Peyer's patch (tissue), 4 donors: ENCODE measurements around the gene TMEFF1. TPM values are rescaled to one million over a fixed set of nuclear protein-coding genes. Genes with fewer than 3 reads are reported as not detected.

ENCODE experiments used
- DNase-seq, 3 donors: peaks; one replicate each; pipeline ENCODE4 v3.0.0-alpha.2; 2017 to 2019
- H3K27ac ChIP-seq, 4 donors: fragments of 200-600 bp; sonication (generic); one replicate each; pipeline ENCODE4 v1.5.1; 2016 to 2019
- H3K27me3 ChIP-seq, 2 donors: fragments of 200-600 bp; sonication (generic); one replicate each; pipeline ENCODE4 v1.5.1; 2019
- H3K36me3 ChIP-seq, 3 donors: fragments of 200-600 bp; sonication (generic); one replicate each; pipeline ENCODE4 v1.5.1; 2016 to 2019
- H3K4me1 ChIP-seq, 4 donors: fragments of 200-600 bp; sonication (generic); one replicate each; pipeline ENCODE4 v1.5.1; 2016 to 2019
- H3K4me3 ChIP-seq, 4 donors: fragments of 200-600 bp; sonication (generic); 1 replicate in 3 of 4; 2 replicates in 1 of 4; pipeline ENCODE4 v1.5.1; 2016 to 2019; ENCODE audit warnings: mild to moderate bottlenecking in 1 of 4
- H3K9me3 ChIP-seq, 4 donors: fragments of 200-600 bp; sonication (generic); one replicate each; pipeline ENCODE4 v1.5.1; 2016 to 2019; ENCODE audit warnings: mild to moderate bottlenecking in 1 of 4
- POLR2A ChIP-seq, 2 donors: fragments of 450-650 bp; IDR thresholded peaks; one replicate each; pipeline ENCODE4 v1.5.1; 2017; ENCODE audit warnings: antibody characterized with exemption in 2 of 2, mild to moderate bottlenecking in 2 of 2, moderate library complexity in 2 of 2
- total RNA-seq, 4 donors: library from RNA; depleted of rRNA; stranded (reverse); fragments of >200 nt; gene quantifications; one replicate each; pipeline ENCODE4 v1.1.0, GENCODE V29; 2016
- TF ChIP-seq, protein P1 (sequence below), 6 experiments: fragments of 450-650 bp in 4 of 6; fragments of 200-600 bp in 2 of 6; sonication (generic) in 1 of 6; IDR thresholded peaks; one replicate each; pipeline ENCODE4 v1.5.1; 2017 to 2019; ENCODE audit warnings: antibody characterized with exemption in 6 of 6, mild to moderate bottlenecking in 3 of 6, moderate library complexity in 1 of 6

Gene TMEFF1
- total RNA-seq, 4 donors from 2014 or later = 0.40 TPM; not detected in 3

DNA sequence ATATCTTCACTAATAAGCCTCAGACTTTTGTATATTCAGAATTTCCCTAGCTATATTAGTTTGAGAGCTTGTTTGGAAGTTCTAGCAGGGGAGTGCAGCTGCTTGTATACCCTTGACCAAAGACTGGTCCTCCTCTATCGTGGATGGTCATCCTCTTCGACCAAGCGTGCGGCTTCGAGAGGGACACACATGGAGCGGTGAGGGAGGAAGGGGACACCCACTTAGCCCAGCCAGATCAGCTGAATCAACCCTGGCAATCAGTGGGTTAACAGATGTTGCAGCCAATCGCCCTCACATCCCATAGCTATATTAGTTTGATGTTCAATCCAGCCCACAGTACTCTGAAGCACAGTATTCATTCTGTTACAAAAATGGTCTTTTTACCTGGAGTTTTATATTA is 108.1 kb downstream of the TMEFF1 start:
- Histone ChIP-seq H3K27me3 (no peaks in the 10 kb centered on the region), H3K9me3 (no peaks in the 10 kb centered on the region), H3K4me1 (no peaks in the 10 kb centered on the region), H3K4me3 (no peak overlapping the region), H3K36me3 (no peaks in the 10 kb centered on the region), H3K27ac (no peak overlapping the region)
- TF ChIP-seq, protein P1, sequence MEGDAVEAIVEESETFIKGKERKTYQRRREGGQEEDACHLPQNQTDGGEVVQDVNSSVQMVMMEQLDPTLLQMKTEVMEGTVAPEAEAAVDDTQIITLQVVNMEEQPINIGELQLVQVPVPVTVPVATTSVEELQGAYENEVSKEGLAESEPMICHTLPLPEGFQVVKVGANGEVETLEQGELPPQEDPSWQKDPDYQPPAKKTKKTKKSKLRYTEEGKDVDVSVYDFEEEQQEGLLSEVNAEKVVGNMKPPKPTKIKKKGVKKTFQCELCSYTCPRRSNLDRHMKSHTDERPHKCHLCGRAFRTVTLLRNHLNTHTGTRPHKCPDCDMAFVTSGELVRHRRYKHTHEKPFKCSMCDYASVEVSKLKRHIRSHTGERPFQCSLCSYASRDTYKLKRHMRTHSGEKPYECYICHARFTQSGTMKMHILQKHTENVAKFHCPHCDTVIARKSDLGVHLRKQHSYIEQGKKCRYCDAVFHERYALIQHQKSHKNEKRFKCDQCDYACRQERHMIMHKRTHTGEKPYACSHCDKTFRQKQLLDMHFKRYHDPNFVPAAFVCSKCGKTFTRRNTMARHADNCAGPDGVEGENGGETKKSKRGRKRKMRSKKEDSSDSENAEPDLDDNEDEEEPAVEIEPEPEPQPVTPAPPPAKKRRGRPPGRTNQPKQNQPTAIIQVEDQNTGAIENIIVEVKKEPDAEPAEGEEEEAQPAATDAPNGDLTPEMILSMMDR (IDR thresholded peaks at IDR 0.05) = no peak
- no peak for TF ChIP-seq POLR2A (IDR thresholded peaks at IDR 0.05)
- no peak for DNase-seq

DNA sequence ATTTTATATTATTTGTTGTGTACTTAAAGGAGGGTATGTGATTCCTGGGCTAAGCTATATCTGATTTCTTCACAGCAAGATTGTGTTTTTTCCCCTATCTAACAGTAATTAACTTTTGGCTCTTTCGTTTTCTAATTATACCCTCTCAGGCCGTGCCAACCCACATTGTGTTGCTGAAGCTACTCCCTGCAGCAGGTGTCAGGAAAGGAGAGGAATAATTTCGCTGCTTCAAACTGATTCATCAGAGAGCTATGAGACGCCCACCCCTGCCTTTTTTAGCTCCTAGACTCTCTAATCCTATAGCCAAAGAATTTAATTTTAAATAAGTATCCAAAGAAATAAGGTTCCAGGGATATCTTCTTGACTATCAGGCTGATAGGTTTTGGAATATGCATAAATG is 108.7 kb downstream of the TMEFF1 start:
- TF ChIP-seq POLR2A (IDR thresholded peaks at IDR 0.05) = no peak
- TF ChIP-seq, protein P1 (IDR thresholded peaks at IDR 0.05) = no peak
- H3K36me3 ChIP-seq = no peaks in the 10 kb centered on the region
- no peak for DNase-seq

DNA sequence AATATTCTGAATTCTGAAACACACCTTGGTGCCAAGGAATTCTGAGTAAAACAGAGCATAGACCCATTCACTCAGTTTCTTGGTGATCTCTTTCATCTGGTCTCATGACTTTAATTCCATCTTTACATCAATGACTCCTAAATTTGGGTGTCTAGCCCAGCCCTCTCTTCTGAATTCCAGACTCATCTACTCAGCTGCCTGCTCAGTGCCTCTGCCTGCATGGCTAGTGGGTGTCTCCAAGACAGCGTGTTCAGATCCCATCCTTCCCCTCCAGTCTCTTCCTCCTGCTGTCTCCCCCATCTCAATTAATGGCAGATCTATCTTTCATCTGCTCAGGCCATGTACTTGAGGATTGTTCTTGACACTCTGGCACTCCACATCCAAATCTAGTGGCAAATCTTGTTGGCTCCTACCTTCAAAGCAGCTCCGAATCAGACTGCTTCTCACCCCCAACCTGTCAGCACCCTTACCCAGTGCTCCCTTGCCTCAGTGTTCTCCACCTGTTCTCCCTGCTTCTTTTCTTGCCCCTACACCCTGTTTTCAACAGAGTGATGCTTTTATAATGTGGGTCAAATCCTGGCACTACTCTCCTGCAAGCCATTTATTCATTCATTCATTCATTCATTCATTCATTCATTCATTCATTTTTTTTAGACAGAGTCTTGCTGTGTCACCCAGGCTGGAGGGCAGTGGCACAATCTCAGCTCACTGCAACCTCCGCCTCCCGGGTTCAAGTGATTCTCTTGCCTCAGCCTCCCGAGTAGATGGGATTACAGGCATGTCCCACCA is 110.3 kb downstream of the TMEFF1 start:
- no peak for DNase-seq
- H3K36me3 ChIP-seq = no peaks in the 10 kb centered on the region
- TF ChIP-seq POLR2A (IDR thresholded peaks at IDR 0.05) = no peak
- TF ChIP-seq, protein P1 (IDR thresholded peaks at IDR 0.05) = no peak
- no peak overlapping the region for H3K4me3 ChIP-seq
- no peaks in the 10 kb centered on the region for H3K4me1 ChIP-seq
- no peaks in the 10 kb centered on the region for H3K27me3 ChIP-seq
- H3K9me3 ChIP-seq = no peaks in the 10 kb centered on the region
- H3K27ac ChIP-seq = no peak overlapping the region

More for the DNA sequence above, 108.7 kb downstream of the TMEFF1 start:
- Histone ChIP-seq H3K4me3 (no peak overlapping the region), H3K27me3 (no peaks in the 10 kb centered on the region), H3K9me3 (no peaks in the 10 kb centered on the region), H3K27ac (no peak overlapping the region), H3K4me1 (no peaks in the 10 kb centered on the region)

DNA sequence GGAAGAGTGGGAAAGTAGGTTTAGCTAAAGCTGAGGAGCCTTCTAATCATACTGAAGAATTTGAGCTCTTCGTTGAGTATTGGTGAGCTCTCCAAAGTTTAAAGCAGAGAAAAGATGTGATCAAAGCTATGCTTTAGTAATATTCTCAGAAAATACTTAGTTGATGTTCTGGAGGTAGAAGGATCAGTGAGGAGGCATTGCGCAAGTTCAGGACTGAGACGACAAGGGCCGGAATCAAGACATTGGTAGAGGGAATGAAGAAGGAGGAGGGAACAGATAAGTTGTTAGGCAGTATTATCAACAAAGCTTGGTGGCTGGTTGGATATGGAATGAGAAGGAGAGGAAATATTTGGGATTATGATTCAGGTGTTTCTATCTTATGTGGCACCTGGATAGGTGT is 112.0 kb downstream of the TMEFF1 start:
- no peaks in the 10 kb centered on the region for H3K36me3 ChIP-seq
- H3K27ac ChIP-seq = no peak overlapping the region
- no peaks in the 10 kb centered on the region for H3K27me3 ChIP-seq
- DNase-seq = no peak
- no peaks in the 10 kb centered on the region for H3K4me1 ChIP-seq
- TF ChIP-seq, protein P1 (IDR thresholded peaks at IDR 0.05) = no peak
- no peak for TF ChIP-seq POLR2A (IDR thresholded peaks at IDR 0.05)
- no peak overlapping the region for H3K4me3 ChIP-seq
- no peaks in the 10 kb centered on the region for H3K9me3 ChIP-seq

DNA sequence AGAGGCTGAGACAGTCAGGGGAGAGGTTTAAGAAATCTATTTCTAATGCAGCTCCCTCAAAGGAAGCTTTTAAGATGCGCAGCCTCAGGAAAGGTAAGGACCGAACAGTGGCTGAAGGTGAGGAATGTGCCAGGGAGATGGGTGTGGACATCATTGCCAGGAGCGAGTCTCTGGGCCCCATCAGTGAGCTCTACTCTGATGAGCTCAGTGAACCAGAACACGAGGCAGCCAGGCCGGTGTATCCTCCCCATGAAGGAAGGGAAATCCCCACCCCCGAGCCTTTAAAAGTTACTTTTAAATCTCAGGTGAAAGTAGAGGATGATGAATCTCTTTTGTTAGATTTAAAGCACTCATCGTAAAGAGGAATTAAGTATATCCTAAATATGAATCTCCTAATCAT is 113.1 kb downstream of the TMEFF1 start:
- TF ChIP-seq POLR2A (IDR thresholded peaks at IDR 0.05) = no peak
- TF ChIP-seq, protein P1 (IDR thresholded peaks at IDR 0.05) = no peak
- H3K4me3 ChIP-seq = no peak overlapping the region
- no peak for DNase-seq
- no peaks in the 10 kb centered on the region for H3K36me3 ChIP-seq
- no peaks in the 10 kb centered on the region for H3K9me3 ChIP-seq
- no peaks in the 10 kb centered on the region for H3K27me3 ChIP-seq
- H3K4me1 ChIP-seq = no peaks in the 10 kb centered on the region
- no peak overlapping the region for H3K27ac ChIP-seq
